Caco-2 (cell line): ENCODE measurements around the gene SLC2A11. TPM values are rescaled to one million over a fixed set of nuclear protein-coding genes. Genes with fewer than 3 reads are reported as not detected.

ENCODE experiments used
- BruUV-seq: library from RNA; stranded (reverse); fragments of 400-500 nt; replicated peaks from 2 replicates; lab custom pipeline; 2021; lab: Mats Ljungman, UMichigan
- CTCF ChIA-PET: fragments of 300-600 bp; sonication (Branson Sonifier 250); formaldehyde crosslinking; loops from one replicate; lab custom pipeline; 2022; ENCODE audit warnings: antibody characterized with exemption; lab: Charles Lee
- POLR2A ChIA-PET: fragments of 300-600 bp; sonication (Branson Sonifier 250); formaldehyde crosslinking; loops from one replicate; lab custom pipeline; 2022; ENCODE audit warnings: antibody characterized with exemption; lab: Charles Lee
- DNase-seq, 2 experiments: peaks; one replicate each; pipeline versions ENCODE4 v3.0.0 to v3.0.0-alpha.2; 2020 to 2022
- H3K27me3 ChIP-seq: replicated peaks from 2 replicates; pipeline ENCODE4 v1.6.0; 2011; ENCODE audit warnings: low read length; ENCODE audit not compliant: control insufficient read depth, insufficient read depth
- H3K36me3 ChIP-seq: 2 replicates; pipeline ENCODE4 v1.5.1; 2011; ENCODE audit warnings: low read length; ENCODE audit not compliant: control insufficient read depth, insufficient read depth
- H3K4me1 ChIP-seq: fragments of 250-450 bp; sonication (Bioruptor Pico); 2 replicates; pipeline ENCODE4 v1.5.1; 2020; ENCODE audit warnings: mild to moderate bottlenecking
- H3K4me3 ChIP-seq: 2 replicates; pipeline ENCODE4 v1.5.1; 2011; ENCODE audit warnings: low read depth, mild to moderate bottlenecking, control low read depth, low read length
- H3K9me3 ChIP-seq: fragments of 250-450 bp; sonication (Bioruptor Pico); 2 replicates; pipeline ENCODE4 v1.5.1; 2020; ENCODE audit warnings: mild to moderate bottlenecking, moderate library complexity
- H3K27ac Mint-ChIP-seq: one replicate; pipeline ENCODE4 v1.8.0; 2022; ENCODE audit warnings: mixed read lengths; ENCODE audit not compliant: unreplicated experiment
- H3K27me3 Mint-ChIP-seq: one replicate; pipeline ENCODE4 v1.8.0; 2022; ENCODE audit warnings: mixed read lengths; ENCODE audit not compliant: insufficient read depth, unreplicated experiment
- H3K36me3 Mint-ChIP-seq: one replicate; pipeline ENCODE4 v1.8.0; 2022; ENCODE audit warnings: mild to moderate bottlenecking, mixed read lengths; ENCODE audit not compliant: insufficient read depth, unreplicated experiment
- H3K4me1 Mint-ChIP-seq: one replicate; pipeline ENCODE4 v1.8.0; 2022; ENCODE audit warnings: low read depth, mixed read lengths; ENCODE audit not compliant: unreplicated experiment
- H3K4me3 Mint-ChIP-seq: one replicate; pipeline ENCODE4 v1.8.0; 2022; ENCODE audit warnings: mild to moderate bottlenecking, moderate library complexity, mixed read lengths; ENCODE audit not compliant: unreplicated experiment
- H3K9me3 Mint-ChIP-seq: one replicate; pipeline ENCODE4 v1.8.0; 2022; ENCODE audit warnings: mixed read lengths; ENCODE audit not compliant: unreplicated experiment
- CTCF ChIP-seq, 2 experiments: fragments of 200-600 bp in 1 of 2; IDR thresholded peaks; 1 replicate in 1 of 2; 2 replicates in 1 of 2; pipeline versions ENCODE4 v1.5.1 to v1.8.0; 2011 to 2022; ENCODE audit warnings: antibody characterized with exemption in 1 of 2, control low read depth in 1 of 2, inconsistent platforms in 1 of 2, low read depth in 1 of 2, low read length in 1 of 2, mild to moderate bottlenecking in 1 of 2, moderate library complexity in 1 of 2; ENCODE audit not compliant: insufficient read depth in 1 of 2, severe bottlenecking in 1 of 2, unreplicated experiment in 1 of 2
- intact Hi-C: fragments of 100-400 bp; cut with micrococcal nuclease; formaldehyde crosslinking; loops from one replicate; pipeline ENCODE4 v1.10.0; 2022; ENCODE audit not compliant: unreplicated experiment
- total RNA-seq: library from RNA; stranded (reverse); gene quantifications from 2 replicates; pipeline ENCODE4 v1.2.3, GENCODE V29; 2022

Gene SLC2A11
- total RNA-seq, 1 experiment from 2014 or later, result 32.4 TPM

GRCh38 chr22:23874871-23875270 is 17.2 kb downstream of the SLC2A11 start:
- intact Hi-C loops, result no loop called here
- TF ChIP-seq CTCF (IDR thresholded peaks at IDR 0.05; ENCODE audit: insufficient read depth in 1 of 2, low read depth in 1 of 2, low read length in 1 of 2, severe bottlenecking in 1 of 2, unreplicated experiment in 1 of 2), result no peak
- no peaks in the 10 kb centered on the region for H3K27me3 Mint-ChIP-seq
- BruUV-seq, result no TSS peak
- no peaks in the 10 kb centered on the region for H3K9me3 Mint-ChIP-seq
- H3K36me3 ChIP-seq, result no peaks in the 10 kb centered on the region
- POLR2A ChIA-PET, result no interaction called here
- no peak overlapping the region for H3K4me3 ChIP-seq
- H3K36me3 Mint-ChIP-seq, result peaks cover 11% of the 10 kb centered on the region
- H3K4me1 ChIP-seq, result no peaks in the 10 kb centered on the region
- CTCF ChIA-PET, result no interaction called here
- H3K27ac Mint-ChIP-seq, result no peak overlapping the region
- DNase-seq, result no peak
- no peaks in the 10 kb centered on the region for H3K4me1 Mint-ChIP-seq
- H3K9me3 ChIP-seq, result no peaks in the 10 kb centered on the region
- H3K4me3 Mint-ChIP-seq, result no peak overlapping the region
- H3K27me3 ChIP-seq, result no peaks in the 10 kb centered on the region

GRCh38 chr22:23875801-23876200 is 18.1 kb downstream of the SLC2A11 start:
- no peaks in the 10 kb centered on the region for H3K4me1 ChIP-seq
- no peak for TF ChIP-seq CTCF (IDR thresholded peaks at IDR 0.05; ENCODE audit: insufficient read depth in 1 of 2, low read depth in 1 of 2, low read length in 1 of 2, severe bottlenecking in 1 of 2, unreplicated experiment in 1 of 2)
- H3K4me3 Mint-ChIP-seq, result no peak overlapping the region
- ChIA-PET CTCF (no interaction called here), POLR2A (no interaction called here)
- H3K9me3 ChIP-seq, result no peaks in the 10 kb centered on the region
- no peak for DNase-seq
- no peaks in the 10 kb centered on the region for H3K9me3 Mint-ChIP-seq
- H3K27me3 ChIP-seq, result no peaks in the 10 kb centered on the region
- H3K4me3 ChIP-seq, result no peak overlapping the region
- H3K27me3 Mint-ChIP-seq, result no peaks in the 10 kb centered on the region
- intact Hi-C loops, result no loop called here
- peaks cover 14% of the 10 kb centered on the region for H3K36me3 Mint-ChIP-seq
- no peak overlapping the region for H3K27ac Mint-ChIP-seq
- BruUV-seq, result no TSS peak
- no peaks in the 10 kb centered on the region for H3K36me3 ChIP-seq
- H3K4me1 Mint-ChIP-seq, result no peaks in the 10 kb centered on the region

GRCh38 chr22:23877566-23877965 is 19.9 kb downstream of the SLC2A11 start:
- CTCF ChIA-PET, result no interaction called here
- POLR2A ChIA-PET, result no interaction called here
- no peak overlapping the region for H3K4me3 Mint-ChIP-seq

More at GRCh38 chr22:23877566-23877965, 19.9 kb downstream of the SLC2A11 start:
- no peak for DNase-seq
- Histone ChIP-seq H3K27me3 (no peaks in the 10 kb centered on the region), H3K9me3 (no peaks in the 10 kb centered on the region), H3K4me1 (no peaks in the 10 kb centered on the region), H3K36me3 (no peaks in the 10 kb centered on the region), H3K4me3 (no peak overlapping the region)
- no peak for TF ChIP-seq CTCF (IDR thresholded peaks at IDR 0.05; ENCODE audit: insufficient read depth in 1 of 2, low read depth in 1 of 2, low read length in 1 of 2, severe bottlenecking in 1 of 2, unreplicated experiment in 1 of 2)
- Mint-ChIP-seq H3K9me3 (no peaks in the 10 kb centered on the region), H3K4me1 (no peaks in the 10 kb centered on the region), H3K36me3 (peaks cover 17% of the 10 kb centered on the region), H3K27ac (no peak overlapping the region), H3K27me3 (no peaks in the 10 kb centered on the region)
- no TSS peak for BruUV-seq
- intact Hi-C loops, result no loop called here
